GM19452 (cell line): Measurements from ENCODE around the gene EEF1B2.
"Not testable (repeated sequence)": the region's sequence is repeated elsewhere in the genome, so short reads cannot be mapped to it uniquely, and the experiment has no call there.

Source experiments
- ATAC-seq: cut with Tn5 transposase; IDR thresholded peaks from one replicate; pipeline ENCODE4 v1.9.1; 2021; ENCODE audit not compliant: unreplicated experiment

EEF1B2 gene

DNA sequence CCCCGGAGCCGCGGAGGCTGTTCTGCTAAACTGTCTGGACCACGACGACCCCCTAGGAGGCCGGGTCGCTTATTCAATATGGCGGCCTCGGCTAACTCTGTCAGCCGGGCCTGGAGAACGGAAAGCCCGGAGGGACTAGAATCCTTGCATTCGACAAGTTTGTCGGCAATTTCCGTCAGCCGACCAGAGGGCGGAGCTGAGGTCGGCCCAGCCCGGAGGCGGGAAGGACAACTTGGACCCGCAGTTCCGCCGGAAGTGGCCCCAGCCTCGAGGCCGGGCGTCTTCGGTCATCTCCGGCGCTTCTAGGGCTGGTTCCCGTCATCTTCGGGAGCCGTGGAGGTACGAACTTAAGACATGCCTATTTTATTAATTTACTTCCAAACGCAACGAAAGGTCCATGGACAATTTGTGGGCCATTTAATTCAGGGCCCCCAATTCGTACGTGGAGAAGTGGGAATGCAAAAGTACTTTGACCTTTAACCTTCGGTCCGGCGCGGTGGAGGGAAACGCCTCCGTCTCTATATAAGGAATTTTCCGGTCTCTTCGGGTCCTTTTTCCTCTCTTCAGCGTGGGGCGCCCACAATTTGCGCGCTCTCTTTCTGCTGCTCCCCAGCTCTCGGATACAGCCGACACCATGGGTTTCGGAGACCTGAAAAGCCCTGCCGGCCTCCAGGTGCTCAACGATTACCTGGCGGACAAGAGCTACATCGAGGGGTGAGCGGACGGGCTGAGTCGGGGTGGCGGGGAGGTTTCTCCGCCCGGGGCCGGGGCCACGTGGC is at the start of gene EEF1B2, which contains the start of gene NDUFS1:
Gene EEF1B2, plus strand, starts transcription at position 550 of the 779 bp plus-strand sequence. Its CDS starts 85 bp downstream, at position 635.
Gene NDUFS1, minus strand, starts transcription at position 99 of the 779 bp plus-strand sequence. CDS start 5,766 bp downstream, outside the sequence.
- peak; percentile 89 for ATAC-seq

DNA sequence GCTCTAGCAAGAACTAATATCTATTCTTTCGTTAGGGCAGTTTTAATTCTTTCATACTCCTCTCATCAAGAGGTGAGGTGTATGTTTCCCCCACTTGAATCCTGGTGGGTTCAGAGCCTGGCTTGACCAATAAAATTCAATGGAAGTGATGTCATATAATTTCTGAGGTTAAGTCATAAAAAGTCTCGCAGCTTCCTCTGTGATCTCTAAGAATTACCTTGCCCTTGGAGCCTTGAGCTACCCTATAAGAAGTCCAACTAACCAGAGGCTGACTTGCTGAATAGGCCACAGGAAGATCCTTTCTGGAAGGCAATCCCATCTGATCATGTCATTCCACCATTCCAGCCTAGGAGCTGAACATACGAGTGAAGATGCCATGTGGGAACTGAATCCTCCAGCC is 47.6 kb upstream of the EEF1B2 start:
- ATAC-seq, result no peak

DNA sequence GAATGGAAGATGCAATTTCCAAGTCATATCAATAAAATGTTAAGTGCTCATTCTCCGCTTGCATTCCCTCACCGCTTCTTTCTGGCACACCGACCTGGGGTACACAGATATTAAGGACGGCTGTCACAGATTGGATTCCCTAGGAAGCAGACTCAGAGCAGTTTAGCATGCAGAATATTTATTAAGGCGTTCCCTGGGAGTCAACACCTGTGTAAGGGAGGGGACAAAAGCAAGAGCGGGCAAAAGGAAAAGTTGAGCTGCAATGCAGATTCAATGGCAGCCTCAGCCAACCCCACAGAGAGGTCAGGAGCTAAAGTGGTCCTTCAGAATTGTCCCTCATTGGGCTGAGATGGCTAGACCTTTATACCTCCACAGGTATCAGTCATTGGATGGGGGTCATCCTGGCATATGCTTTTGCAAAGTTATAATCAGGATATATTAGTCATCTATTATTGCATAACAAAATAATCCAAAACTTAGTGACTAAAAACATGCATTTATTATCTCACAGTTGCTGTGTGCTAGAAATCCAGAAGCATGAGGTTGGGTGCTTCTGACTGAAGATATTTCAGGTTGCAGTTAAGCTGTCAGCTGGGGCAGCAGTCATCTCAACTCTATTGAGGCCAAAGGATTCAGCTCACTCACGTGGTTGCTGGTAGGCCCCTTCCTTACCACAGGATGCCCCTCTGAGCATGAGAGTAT is 46.7 kb upstream of the EEF1B2 start:
- no peak for ATAC-seq

DNA sequence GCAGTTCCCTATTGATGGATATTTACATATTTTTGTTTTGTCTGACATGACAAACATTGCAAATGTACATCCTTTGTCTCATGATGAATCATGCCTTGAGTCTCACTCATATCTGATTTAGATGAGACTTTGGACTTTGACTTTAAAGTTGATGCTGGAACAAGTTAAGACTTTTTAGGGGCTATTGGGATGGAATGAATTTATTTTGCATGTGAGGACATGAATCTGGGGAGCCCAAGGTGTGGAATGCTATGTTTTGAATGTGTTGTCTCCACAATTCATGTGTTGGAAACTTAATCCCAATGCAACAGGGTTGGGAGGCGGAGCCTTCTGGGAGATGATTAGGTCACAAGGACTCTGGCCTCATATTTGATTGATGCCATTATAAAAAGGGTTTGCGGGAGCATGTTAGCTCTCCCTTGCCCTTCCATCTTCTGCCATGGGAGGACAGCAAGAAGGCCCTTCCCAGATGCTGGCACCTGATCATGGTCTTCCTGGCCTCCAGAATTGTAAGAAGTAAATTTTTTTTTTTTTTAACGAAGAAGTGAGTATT is 44.6 kb upstream of the EEF1B2 start:
- ATAC-seq, result no peak

GRCh38 chr2:206116278-206116677 is 43.4 kb upstream of the EEF1B2 start:
- no peak for ATAC-seq

DNA sequence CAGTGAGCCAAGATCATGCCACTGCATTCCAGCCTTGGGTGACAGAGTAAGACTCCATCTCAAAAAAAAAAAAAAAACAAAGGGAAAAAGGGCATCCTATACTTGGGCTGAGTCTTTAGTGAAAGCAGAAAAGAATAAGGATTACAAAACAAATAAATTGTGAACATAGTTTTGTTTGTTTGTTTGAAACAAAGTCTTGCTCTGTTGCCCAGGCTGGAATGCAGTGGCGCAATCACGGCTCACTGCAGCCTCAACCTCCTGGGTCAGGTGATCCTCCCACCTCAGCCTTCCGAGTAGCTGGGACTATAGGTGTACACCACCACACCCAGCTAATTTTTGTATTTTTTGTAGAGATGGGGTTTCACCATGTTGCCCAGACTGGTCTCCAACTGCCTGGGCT is 37.1 kb upstream of the EEF1B2 start:
- not testable (repeated sequence) for ATAC-seq

DNA sequence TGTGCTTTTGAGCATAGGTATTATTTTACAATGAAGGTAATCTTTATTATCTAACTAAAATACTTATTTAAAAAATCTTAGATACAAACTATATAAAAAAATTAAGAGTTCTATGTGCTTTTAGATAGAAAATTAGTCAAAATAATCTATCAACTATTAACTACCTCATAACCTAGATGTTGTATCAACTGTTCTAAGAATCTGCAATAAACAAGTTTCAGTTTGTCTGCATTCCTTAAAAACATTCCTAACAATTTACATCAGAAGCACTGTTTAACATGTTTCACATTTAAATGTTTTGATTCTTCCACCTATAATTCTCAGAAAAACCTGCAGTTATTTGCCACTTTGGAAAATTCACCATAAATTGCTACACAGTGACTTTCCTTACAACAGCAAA is 33.8 kb upstream of the EEF1B2 start:
- no peak for ATAC-seq

- ATAC-seq, result no peak
These were observed 32.0 kb upstream of the EEF1B2 start for GRCh38 chr2:206127656-206128055.

DNA sequence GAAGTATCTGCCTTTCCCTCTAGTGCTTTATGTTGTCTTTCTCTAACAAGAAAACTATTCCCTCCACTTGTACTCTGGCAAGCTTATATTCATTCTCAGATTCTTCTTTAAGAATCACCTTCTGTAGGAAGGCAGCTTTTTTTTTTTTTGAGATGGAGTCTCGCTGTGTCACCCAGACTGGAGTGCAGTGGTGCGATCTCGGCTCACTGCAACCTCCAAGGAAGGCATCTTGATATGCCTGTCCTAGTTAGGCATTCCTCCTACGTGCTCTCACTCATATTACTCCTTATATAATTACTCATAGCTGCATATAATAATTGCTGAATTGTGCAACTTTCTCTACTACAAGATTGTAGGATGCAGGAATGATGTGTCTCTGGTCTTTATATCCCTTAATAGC is 16.2 kb upstream of the EEF1B2 start:
- no peak for ATAC-seq

- no peak for ATAC-seq
These were observed 15.3 kb upstream of the EEF1B2 start for GRCh38 chr2:206144383-206144782.

DNA sequence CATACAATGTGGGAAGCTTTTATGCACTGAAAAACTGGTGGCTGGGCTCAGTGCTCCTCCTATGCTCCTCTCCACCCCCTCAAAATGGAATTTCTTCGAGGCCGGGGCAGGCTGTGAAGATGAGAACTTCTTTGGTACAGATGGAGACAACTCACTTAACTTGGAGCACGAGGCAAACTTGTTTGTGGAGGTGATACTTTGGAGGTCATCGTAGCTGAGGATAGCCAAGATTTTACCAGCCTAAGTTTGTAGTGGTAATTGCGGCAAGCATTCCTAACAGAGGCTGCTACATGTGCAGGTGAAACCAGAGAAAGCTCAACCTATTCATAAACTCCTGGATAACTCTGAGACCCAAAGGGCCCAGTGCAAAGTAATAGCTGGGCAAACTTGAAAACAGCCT is 14.0 kb upstream of the EEF1B2 start:
- ATAC-seq, result no peak

DNA sequence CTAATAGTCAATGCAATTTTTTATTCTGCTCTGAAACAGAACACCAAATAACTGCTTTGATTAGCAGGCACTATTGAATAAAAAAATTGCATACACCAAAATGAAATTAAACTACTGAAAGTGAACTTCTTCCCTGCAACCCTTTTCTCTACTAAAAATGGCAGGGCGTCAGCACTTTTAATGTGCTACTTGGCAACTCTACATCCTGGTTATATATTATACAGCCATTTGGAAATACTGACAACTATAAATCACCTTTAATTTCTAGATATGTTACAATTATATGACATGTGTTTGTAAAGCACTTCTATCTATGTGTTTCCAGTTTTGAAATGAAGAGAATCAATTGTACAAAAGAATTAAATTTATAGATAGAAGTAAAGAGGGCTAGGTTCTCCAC is 10.4 kb upstream of the EEF1B2 start:
- ATAC-seq, result no peak

- ATAC-seq, result no peak
These were observed 9.5 kb upstream of the EEF1B2 start for GRCh38 chr2:206150168-206150567.

DNA sequence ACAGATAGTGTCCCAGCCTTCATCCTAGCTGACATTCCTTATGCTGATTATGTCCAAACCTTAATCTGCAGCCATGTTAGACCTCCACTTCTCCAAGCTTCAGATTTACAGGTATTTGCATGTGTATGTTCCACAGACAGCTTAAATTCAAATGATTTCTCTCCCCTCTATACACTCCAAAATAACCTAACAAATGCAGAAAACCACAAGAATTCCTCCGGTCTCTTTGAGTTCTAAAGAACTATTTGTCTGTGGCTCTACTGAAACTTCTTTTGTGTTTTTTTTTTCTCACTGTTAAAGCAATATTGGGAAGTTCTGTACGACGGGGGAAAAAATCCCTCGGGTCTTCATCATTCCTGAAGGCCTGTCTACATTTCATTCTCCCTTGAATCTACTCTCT is 9.1 kb upstream of the EEF1B2 start:
- ATAC-seq, result no peak

DNA sequence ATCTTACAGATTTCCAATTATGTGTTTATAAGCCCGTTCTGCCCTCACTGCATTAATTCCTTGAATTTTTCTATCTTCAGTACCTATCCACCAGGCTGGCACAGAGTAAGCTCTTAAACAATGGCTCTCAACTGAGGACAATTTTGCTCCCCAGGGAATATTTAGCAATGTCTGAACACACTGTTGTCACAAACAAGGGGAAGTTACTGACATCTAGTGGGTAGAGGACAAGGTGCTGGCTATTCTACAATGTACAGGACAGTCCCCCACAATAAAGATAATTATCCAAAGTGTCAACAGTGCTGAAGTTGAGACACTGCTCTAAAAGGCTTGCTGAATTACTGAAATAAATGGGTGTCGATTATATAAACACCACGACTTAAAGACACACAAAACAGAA is 5.5 kb upstream of the EEF1B2 start:
- ATAC-seq, result no peak

DNA sequence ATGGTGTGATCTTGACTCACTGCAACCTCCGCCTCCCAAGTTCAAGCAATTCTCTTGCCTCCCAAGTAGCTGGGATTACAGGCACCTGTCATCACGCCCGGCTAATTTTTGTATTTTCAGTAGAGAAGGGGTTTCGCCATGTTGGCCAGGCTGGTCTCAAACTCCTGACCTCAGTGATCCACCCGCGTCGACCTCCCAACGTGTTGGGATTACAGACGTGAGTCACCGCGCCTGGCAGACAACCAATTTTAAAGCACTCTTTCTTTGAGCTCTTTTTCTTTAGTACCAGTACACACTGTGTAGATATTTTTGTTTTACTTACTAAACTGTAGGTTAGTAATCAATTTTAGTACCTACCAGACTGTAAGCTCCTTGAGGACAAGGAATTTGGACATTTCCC is 2.7 kb upstream of the EEF1B2 start:
- ATAC-seq, result not testable (repeated sequence)

DNA sequence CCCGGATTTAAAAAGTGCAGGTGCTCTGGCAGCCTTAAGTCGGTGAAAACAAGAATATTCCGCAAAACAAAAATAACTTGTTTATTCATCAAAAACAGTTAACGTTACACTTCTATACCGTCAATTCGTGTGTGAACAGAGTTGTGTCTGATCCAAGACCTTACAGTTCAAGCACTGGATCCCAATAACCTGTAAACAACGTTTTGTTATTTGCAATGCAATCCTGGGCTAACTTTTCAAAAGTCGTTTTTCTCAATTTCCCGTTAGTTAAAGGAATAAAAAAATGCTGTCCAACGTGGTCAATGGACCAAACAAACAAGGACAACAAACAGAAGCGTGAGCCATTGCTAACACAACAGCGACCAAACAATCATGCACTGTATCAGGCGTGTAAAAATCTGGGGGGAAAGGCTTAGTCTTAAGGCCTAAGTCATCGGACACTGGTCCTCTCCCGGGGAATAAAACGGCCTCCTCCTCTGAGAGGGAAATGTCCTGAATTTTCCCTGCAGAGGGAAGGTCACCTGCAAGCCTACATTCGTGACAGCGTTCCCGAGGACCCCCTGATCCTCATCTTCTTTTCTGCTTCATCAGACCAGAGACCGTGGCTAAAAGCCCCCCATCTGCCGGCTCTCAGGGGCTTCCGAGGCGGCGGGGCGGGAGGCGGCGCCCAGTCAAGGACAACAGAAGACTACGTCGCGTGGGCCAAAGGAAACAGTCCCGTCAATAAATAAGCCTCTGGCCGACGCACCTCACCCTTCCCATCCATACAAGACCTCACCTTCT is 941 bp upstream of the EEF1B2 start:
- ATAC-seq, result peak; percentile 13

GRCh38 chr2:206160125-206160806 is 571 bp downstream of the EEF1B2 start:
- ATAC-seq, result peak; percentile 45

- ATAC-seq, result no peak
These were observed 1.1 kb downstream of the EEF1B2 start for GRCh38 chr2:206160807-206161179.

DNA sequence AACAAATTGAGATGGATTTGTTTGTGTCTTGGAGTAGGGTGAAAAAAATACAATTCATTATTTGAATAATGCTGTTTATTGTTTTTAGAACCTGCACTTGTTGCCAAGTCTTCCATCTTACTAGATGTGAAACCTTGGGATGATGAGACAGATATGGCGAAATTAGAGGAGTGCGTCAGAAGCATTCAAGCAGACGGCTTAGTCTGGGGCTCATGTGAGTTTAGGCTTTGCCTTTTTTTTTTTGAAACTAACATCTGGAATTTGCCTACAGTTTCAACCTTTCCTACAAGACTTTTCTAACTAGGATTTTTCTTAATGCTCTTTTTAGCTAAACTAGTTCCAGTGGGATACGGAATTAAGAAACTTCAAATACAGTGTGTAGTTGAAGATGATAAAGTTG is 2.7 kb downstream of the EEF1B2 start:
- ATAC-seq, result not testable (repeated sequence)
